HEK293T (cell line): ENCODE measurements around the gene TFR2.

Experiments
- ARNT ChIP-seq: fragments of 450-650 bp; IDR thresholded peaks from 2 replicates; pipeline ENCODE4 v1.6.1; 2017; ENCODE audit warnings: mild to moderate bottlenecking
- BHLHE40 ChIP-seq: fragments of 450-650 bp; IDR thresholded peaks from 2 replicates; pipeline ENCODE4 v1.6.1; 2016; ENCODE audit warnings: mild to moderate bottlenecking, moderate library complexity, borderline replicate concordance
- ELF4 ChIP-seq: fragments of 450-650 bp; IDR thresholded peaks from 2 replicates; pipeline ENCODE4 v1.6.1; 2017; ENCODE audit warnings: antibody characterized with exemption
- FOXA1 ChIP-seq: fragments of 450-650 bp; IDR thresholded peaks from 2 replicates; pipeline ENCODE4 v1.6.1; 2016; ENCODE audit warnings: mild to moderate bottlenecking
- FOXK2 ChIP-seq: fragments of 450-650 bp; IDR thresholded peaks from 2 replicates; pipeline ENCODE4 v1.6.1; 2016; ENCODE audit warnings: mild to moderate bottlenecking
- FOXM1 ChIP-seq: fragments of 450-650 bp; IDR thresholded peaks from 2 replicates; pipeline ENCODE4 v1.6.1; 2017; ENCODE audit warnings: mild to moderate bottlenecking, borderline replicate concordance
- L3MBTL2 ChIP-seq: fragments of 450-650 bp; conservative IDR thresholded peaks from 2 replicates; pipeline ENCODE4 v1.6.1; 2016; ENCODE audit warnings: mild to moderate bottlenecking
- LEF1 ChIP-seq: fragments of 450-650 bp; IDR thresholded peaks from 2 replicates; pipeline ENCODE4 v1.6.1; 2017; ENCODE audit warnings: mild to moderate bottlenecking, borderline replicate concordance
- SP1 ChIP-seq: fragments of 450-650 bp; IDR thresholded peaks from 2 replicates; pipeline ENCODE4 v1.6.1; 2017
- SUZ12 ChIP-seq: fragments of 450-650 bp; IDR thresholded peaks from 2 replicates; pipeline ENCODE4 v1.6.1; 2016; ENCODE audit warnings: mild to moderate bottlenecking
- TARDBP ChIP-seq: fragments of 450-650 bp; IDR thresholded peaks from 2 replicates; pipeline ENCODE4 v1.6.1; 2016
- ZNF384 ChIP-seq: fragments of 450-650 bp; IDR thresholded peaks from 2 replicates; pipeline ENCODE4 v1.6.1; 2016
- TF ChIP-seq, protein P1 (sequence below): fragments of 450-650 bp; IDR thresholded peaks from 2 replicates; pipeline ENCODE4 v1.6.1; 2016

DNA sequence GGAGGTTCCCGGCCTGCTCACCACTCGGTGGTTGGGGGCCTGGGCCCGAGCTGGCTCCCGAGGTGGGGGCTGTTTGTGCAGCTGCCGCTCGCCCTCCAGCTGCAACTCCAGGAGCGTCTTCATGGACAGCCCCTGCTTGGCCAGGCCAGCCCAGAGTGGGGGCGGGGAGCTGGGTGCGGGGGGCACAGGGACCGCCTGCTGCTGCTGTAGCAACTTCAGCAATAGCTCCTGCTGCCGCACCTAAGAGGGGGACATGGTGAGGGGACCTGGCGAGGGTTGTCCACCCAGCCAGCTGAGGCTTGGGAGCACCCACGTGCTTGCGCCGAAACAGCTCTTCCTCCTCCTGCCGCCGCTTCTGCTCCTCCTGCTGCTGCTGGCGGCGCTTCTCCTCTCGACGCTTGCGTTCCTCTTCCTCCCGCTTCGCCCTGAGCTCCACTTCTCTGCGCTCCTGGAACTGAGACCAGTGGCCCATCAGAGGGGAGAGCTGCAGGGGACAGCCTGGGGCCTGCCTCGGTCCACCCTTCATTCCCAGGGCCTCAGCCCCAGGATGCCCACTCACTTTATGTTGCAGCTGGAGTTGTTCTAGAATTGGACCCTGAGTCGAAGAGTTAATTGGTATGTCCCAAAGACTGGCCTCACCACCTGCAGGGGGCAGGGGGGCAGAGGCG lies 41.8 kb upstream of the TFR2 start:
- TF ChIP-seq, protein P1, sequence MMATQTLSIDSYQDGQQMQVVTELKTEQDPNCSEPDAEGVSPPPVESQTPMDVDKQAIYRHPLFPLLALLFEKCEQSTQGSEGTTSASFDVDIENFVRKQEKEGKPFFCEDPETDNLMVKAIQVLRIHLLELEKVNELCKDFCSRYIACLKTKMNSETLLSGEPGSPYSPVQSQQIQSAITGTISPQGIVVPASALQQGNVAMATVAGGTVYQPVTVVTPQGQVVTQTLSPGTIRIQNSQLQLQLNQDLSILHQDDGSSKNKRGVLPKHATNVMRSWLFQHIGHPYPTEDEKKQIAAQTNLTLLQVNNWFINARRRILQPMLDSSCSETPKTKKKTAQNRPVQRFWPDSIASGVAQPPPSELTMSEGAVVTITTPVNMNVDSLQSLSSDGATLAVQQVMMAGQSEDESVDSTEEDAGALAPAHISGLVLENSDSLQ, result no peak
- TF ChIP-seq FOXA1, result no peak
- TF ChIP-seq L3MBTL2, result no peak
- TF ChIP-seq BHLHE40, result no peak
- TF ChIP-seq TARDBP, result no peak
- TF ChIP-seq ARNT, result no peak
- TF ChIP-seq LEF1, result no peak
- no peak for TF ChIP-seq SUZ12
- TF ChIP-seq SP1, result no peak
- TF ChIP-seq ZNF384, result no peak
- no peak for TF ChIP-seq ELF4
- TF ChIP-seq FOXM1, result no peak
- no peak for TF ChIP-seq FOXK2
